Measurements from ENCODE around the gene CAT. TPM values are rescaled to one million over a fixed set of nuclear protein-coding genes. Genes with fewer than 3 reads are reported as not detected.

CAT gene
- total RNA-seq, 2 experiments from 2014 or later, result 29.6 to 31.4 TPM

GRCh38 chr11:34490304-34490703 is 51.6 kb downstream of the CAT start:
- no peaks in the 10 kb centered on the region for H3K36me3 Mint-ChIP-seq
- H3K27ac Mint-ChIP-seq, result no peak overlapping the region
- H3K9me3 Mint-ChIP-seq, result no peaks in the 10 kb centered on the region
- ChIA-PET CTCF (interaction anchor here (1.0 to 1.5 kb wide), 3 partner anchors 124 to 316 kb away, joined by 3 to 5 read pairs (median 4); no protein-coding TSS in a partner anchor), POLR2A (no interaction called here)
- no peak for DNase-seq
- intact Hi-C loops (cut with micrococcal nuclease), result no loop called here
- H3K4me3 Mint-ChIP-seq, result no peak overlapping the region
- no peaks in the 10 kb centered on the region for H3K4me1 Mint-ChIP-seq (ENCODE audit: low read depth)
- H3K27me3 Mint-ChIP-seq, result peaks cover 4% of the 10 kb centered on the region

- Mint-ChIP-seq H3K9me3 (no peaks in the 10 kb centered on the region), H3K4me3 (no peak overlapping the region), H3K4me1 (ENCODE audit: low read depth) (no peaks in the 10 kb centered on the region), H3K36me3 (no peaks in the 10 kb centered on the region), H3K27ac (no peak overlapping the region), H3K27me3 (peaks cover 3% of the 10 kb centered on the region)
- intact Hi-C loops (cut with micrococcal nuclease), result loop anchor here (1.0 to 2.0 kb wide), 2 partner anchors 134 to 496 kb away; partner anchors contain the start of gene ABTB2
- POLR2A ChIA-PET, result no interaction called here
- DNase-seq, result peak; percentile 51
- CTCF ChIA-PET, result interaction anchor here (0.6 to 2.7 kb wide), 23 partner anchors 9 to 685 kb away, joined by 3 to 12 read pairs (median 5); partner anchors contain the start of genes CAT and ELF5
These were observed 54.2 kb downstream of the CAT start for GRCh38 chr11:34492806-34493414.

GRCh38 chr11:34493468-34493867 is 54.7 kb downstream of the CAT start:
- no peak for DNase-seq
- POLR2A ChIA-PET, result no interaction called here
- peaks cover 4% of the 10 kb centered on the region for H3K27me3 Mint-ChIP-seq
- H3K9me3 Mint-ChIP-seq, result no peaks in the 10 kb centered on the region
- CTCF ChIA-PET, result interaction anchor here (0.6 to 2.7 kb wide), 9 partner anchors 9 to 686 kb away, joined by 3 to 12 read pairs (median 7); partner anchors contain the start of genes CAT and ELF5
- no peak overlapping the region for H3K27ac Mint-ChIP-seq
- no peaks in the 10 kb centered on the region for H3K4me1 Mint-ChIP-seq (ENCODE audit: low read depth)
- H3K36me3 Mint-ChIP-seq, result no peaks in the 10 kb centered on the region
- H3K4me3 Mint-ChIP-seq, result no peak overlapping the region
- intact Hi-C loops (cut with micrococcal nuclease), result loop anchor here (1.0 to 2.0 kb wide), 2 partner anchors 135 to 496 kb away; partner anchors contain the start of gene ABTB2

- DNase-seq, result no peak
- ChIA-PET CTCF (interaction anchor here (0.6 to 2.7 kb wide), 5 partner anchors 8 to 128 kb away, joined by 3 to 12 read pairs (median 8); partner anchors contain the start of genes CAT and ELF5), POLR2A (no interaction called here)
- Mint-ChIP-seq H3K9me3 (no peaks in the 10 kb centered on the region), H3K36me3 (no peaks in the 10 kb centered on the region), H3K27ac (no peak overlapping the region), H3K27me3 (peaks cover 6% of the 10 kb centered on the region), H3K4me3 (no peak overlapping the region), H3K4me1 (ENCODE audit: low read depth) (no peaks in the 10 kb centered on the region)
- intact Hi-C loops (cut with micrococcal nuclease), result loop anchor here (1.0 to 2.0 kb wide), 2 partner anchors 135 to 497 kb away; partner anchors contain the start of gene ABTB2
These were observed 55.3 kb downstream of the CAT start for GRCh38 chr11:34493926-34494595.

GRCh38 chr11:34495239-34495723 is 56.5 kb downstream of the CAT start:
- intact Hi-C loops (cut with micrococcal nuclease), result no loop called here

GRCh38 chr11:34495724-34496377 is 57.1 kb downstream of the CAT start:
- no peaks in the 10 kb centered on the region for H3K9me3 Mint-ChIP-seq
- POLR2A ChIA-PET, result no interaction called here
- no peaks in the 10 kb centered on the region for H3K4me1 Mint-ChIP-seq (ENCODE audit: low read depth)
- no peak overlapping the region for H3K27ac Mint-ChIP-seq
- intact Hi-C loops (cut with micrococcal nuclease), result no loop called here
- CTCF ChIA-PET, result interaction anchor here (1.2 kb wide), 1 partner anchor 17 kb away, joined by 3 read pairs; no protein-coding TSS in a partner anchor
- peaks cover 6% of the 10 kb centered on the region for H3K27me3 Mint-ChIP-seq
- no peaks in the 10 kb centered on the region for H3K36me3 Mint-ChIP-seq
- H3K4me3 Mint-ChIP-seq, result no peak overlapping the region
- DNase-seq, result no peak

More at GRCh38 chr11:34495239-34495723, 56.5 kb downstream of the CAT start:
- Mint-ChIP-seq H3K27me3 (peaks cover 6% of the 10 kb centered on the region), H3K4me1 (ENCODE audit: low read depth) (no peaks in the 10 kb centered on the region), H3K36me3 (no peaks in the 10 kb centered on the region), H3K9me3 (no peaks in the 10 kb centered on the region), H3K4me3 (no peak overlapping the region), H3K27ac (no peak overlapping the region)
- POLR2A ChIA-PET, result no interaction called here
- CTCF ChIA-PET, result interaction anchor here (1.2 kb wide), 1 partner anchor 17 kb away, joined by 3 read pairs; no protein-coding TSS in a partner anchor
- no peak for DNase-seq

- Mint-ChIP-seq H3K4me3 (no peak overlapping the region), H3K27me3 (peaks cover 5% of the 10 kb centered on the region), H3K27ac (no peak overlapping the region), H3K36me3 (no peaks in the 10 kb centered on the region), H3K4me1 (ENCODE audit: low read depth) (no peaks in the 10 kb centered on the region), H3K9me3 (no peaks in the 10 kb centered on the region)
- intact Hi-C loops (cut with micrococcal nuclease), result no loop called here
- no peak for DNase-seq
- CTCF ChIA-PET, result interaction anchor here (1.3 to 3.3 kb wide), 2 partner anchors 13 to 14 kb away, joined by 3 to 7 read pairs; partner anchors contain the start of gene ELF5
- POLR2A ChIA-PET, result no interaction called here
These were observed 61.2 kb downstream of the CAT start for GRCh38 chr11:34499719-34500500.

GRCh38 chr11:34501500-34501899 is 62.8 kb downstream of the CAT start:
- H3K36me3 Mint-ChIP-seq, result no peaks in the 10 kb centered on the region
- H3K4me1 Mint-ChIP-seq (ENCODE audit: low read depth), result no peaks in the 10 kb centered on the region
- no peak for DNase-seq
- H3K27me3 Mint-ChIP-seq, result peaks cover 4% of the 10 kb centered on the region
- H3K4me3 Mint-ChIP-seq, result no peak overlapping the region
- no peaks in the 10 kb centered on the region for H3K9me3 Mint-ChIP-seq
- POLR2A ChIA-PET, result no interaction called here
- H3K27ac Mint-ChIP-seq, result no peak overlapping the region
- CTCF ChIA-PET, result interaction anchor here (1.0 to 3.1 kb wide), 2 partner anchors 9 to 11 kb away, joined by 4 to 12 read pairs; no protein-coding TSS in a partner anchor
- intact Hi-C loops (cut with micrococcal nuclease), result no loop called here

GRCh38 chr11:34501949-34502348 is 63.2 kb downstream of the CAT start:
- CTCF ChIA-PET, result interaction anchor here (0.7 to 3.1 kb wide), 4 partner anchors 8 to 11 kb away, joined by 3 to 12 read pairs (median 4); no protein-coding TSS in a partner anchor
- POLR2A ChIA-PET, result no interaction called here

GRCh38 chr11:34502949-34503348 is 64.2 kb downstream of the CAT start:
- POLR2A ChIA-PET, result no interaction called here
- Mint-ChIP-seq H3K27ac (no peak overlapping the region), H3K4me3 (no peak overlapping the region), H3K4me1 (ENCODE audit: low read depth) (no peaks in the 10 kb centered on the region), H3K9me3 (no peaks in the 10 kb centered on the region), H3K36me3 (no peaks in the 10 kb centered on the region), H3K27me3 (peaks cover 4% of the 10 kb centered on the region)
- intact Hi-C loops (cut with micrococcal nuclease), result no loop called here
- DNase-seq, result no peak
- CTCF ChIA-PET, result interaction anchor here (0.9 to 3.1 kb wide), 2 partner anchors 9 to 11 kb away, joined by 3 to 12 read pairs; no protein-coding TSS in a partner anchor

More at GRCh38 chr11:34501949-34502348, 63.2 kb downstream of the CAT start:
- Mint-ChIP-seq H3K4me3 (no peak overlapping the region), H3K27ac (no peak overlapping the region), H3K9me3 (no peaks in the 10 kb centered on the region), H3K27me3 (peaks cover 4% of the 10 kb centered on the region), H3K4me1 (ENCODE audit: low read depth) (no peaks in the 10 kb centered on the region), H3K36me3 (no peaks in the 10 kb centered on the region)
- intact Hi-C loops (cut with micrococcal nuclease), result no loop called here
- DNase-seq, result no peak

GRCh38 chr11:34505874-34506273 is 67.1 kb downstream of the CAT start:
- Mint-ChIP-seq H3K27ac (no peak overlapping the region), H3K27me3 (no peaks in the 10 kb centered on the region), H3K4me3 (no peak overlapping the region), H3K4me1 (ENCODE audit: low read depth) (no peaks in the 10 kb centered on the region), H3K9me3 (no peaks in the 10 kb centered on the region), H3K36me3 (no peaks in the 10 kb centered on the region)
- intact Hi-C loops (cut with micrococcal nuclease), result no loop called here
- no peak for DNase-seq
- ChIA-PET POLR2A (no interaction called here), CTCF (no interaction called here)
